ENCODE results near the gene RRP15. TPM values are rescaled to one million over a fixed set of nuclear protein-coding genes. Genes with fewer than 3 reads are reported as not detected.

RRP15 gene
- total RNA-seq, 1 donor from 2014 or later, result 28.4 TPM

- Histone ChIP-seq H4K20me1 (ENCODE audit: insufficient read depth, low read length) (peaks cover 26% of the 10 kb centered on the region), H2AFZ (ENCODE audit: low read depth, low read length) (no peak overlapping the region), H3K4me3 (ENCODE audit: insufficient read depth, low read depth, low read length) (peak overlapping the region; percentile 96), H3K4me2 (ENCODE audit: low read length) (peak overlapping the region; percentile 94), H3K27me3 (ENCODE audit: insufficient read depth, low read length) (no peaks in the 10 kb centered on the region), H3K9me3 (ENCODE audit: insufficient read depth, low read depth, low read length) (no peaks in the 10 kb centered on the region), H3K4me1 (ENCODE audit: insufficient read depth, low read length) (peaks cover 17% of the 10 kb centered on the region), H3K79me2 (ENCODE audit: insufficient read depth, low read length) (peaks cover 87% of the 10 kb centered on the region), H3K36me3 (ENCODE audit: insufficient read depth, low read length) (no peaks in the 10 kb centered on the region), H3K27ac (ENCODE audit: low read depth, low read length) (peak overlapping the region; percentile 91), H3K9ac (ENCODE audit: low read length) (peak overlapping the region; percentile 99)
- no peaks in the 10 kb centered on the region for H3K9me3 Mint-ChIP-seq (ENCODE audit: unreplicated experiment)
- H3K27ac Mint-ChIP-seq (ENCODE audit: unreplicated experiment), result peak overlapping the region; percentile 99
- H3K27me3 Mint-ChIP-seq (ENCODE audit: low read depth, unreplicated experiment), result no peaks in the 10 kb centered on the region
- TF ChIP-seq EZH2 (IDR thresholded peaks at IDR 0.05; ENCODE audit: insufficient read depth, low read length), result no peak
- TF ChIP-seq CTCF (IDR thresholded peaks at IDR 0.05; ENCODE audit: insufficient read depth, low read depth, low read length), result no peak
- H3K36me3 Mint-ChIP-seq (ENCODE audit: low read depth, unreplicated experiment), result peaks cover 17% of the 10 kb centered on the region
- FAIRE-seq (no peak), DNase-seq (ENCODE audit: low read depth) (peak; percentile 56)
- H3K4me1 Mint-ChIP-seq (ENCODE audit: low read depth, unreplicated experiment), result peaks cover 7% of the 10 kb centered on the region
- no peak overlapping the region for H3K4me3 Mint-ChIP-seq (ENCODE audit: unreplicated experiment)
These were observed 62.2 kb downstream of the RRP15 start for GRCh38 chr1:218347336-218347722.

- TF ChIP-seq EZH2 (IDR thresholded peaks at IDR 0.05; ENCODE audit: insufficient read depth, low read length) (no peak), CTCF (IDR thresholded peaks at IDR 0.05; ENCODE audit: insufficient read depth, low read depth, low read length) (no peak)
- peak overlapping the region; percentile 91 for H3K27ac ChIP-seq (ENCODE audit: low read depth, low read length)
- peaks cover 32% of the 10 kb centered on the region for H4K20me1 ChIP-seq (ENCODE audit: insufficient read depth, low read length)
- H3K4me1 Mint-ChIP-seq (ENCODE audit: low read depth, unreplicated experiment), result peaks cover 13% of the 10 kb centered on the region
- H3K36me3 Mint-ChIP-seq (ENCODE audit: low read depth, unreplicated experiment), result peaks cover 21% of the 10 kb centered on the region
- H3K9me3 ChIP-seq (ENCODE audit: insufficient read depth, low read depth, low read length), result no peaks in the 10 kb centered on the region
- H3K4me1 ChIP-seq (ENCODE audit: insufficient read depth, low read length), result peaks cover 24% of the 10 kb centered on the region
- no peak overlapping the region for H3K4me3 Mint-ChIP-seq (ENCODE audit: unreplicated experiment)
- no peaks in the 10 kb centered on the region for H3K9me3 Mint-ChIP-seq (ENCODE audit: unreplicated experiment)
- no peak for FAIRE-seq
- DNase-seq (ENCODE audit: low read depth), result peak; percentile 81
- peaks cover 4% of the 10 kb centered on the region for H3K36me3 ChIP-seq (ENCODE audit: insufficient read depth, low read length)
- H3K4me3 ChIP-seq (ENCODE audit: insufficient read depth, low read depth, low read length), result peak overlapping the region; percentile 96
- peak overlapping the region; percentile 99 for H3K9ac ChIP-seq (ENCODE audit: low read length)
- H3K27me3 Mint-ChIP-seq (ENCODE audit: low read depth, unreplicated experiment), result no peaks in the 10 kb centered on the region
- peak overlapping the region; percentile 94 for H3K4me2 ChIP-seq (ENCODE audit: low read length)
- peak overlapping the region; percentile 99 for H3K27ac Mint-ChIP-seq (ENCODE audit: unreplicated experiment)
- H3K79me2 ChIP-seq (ENCODE audit: insufficient read depth, low read length), result peaks cover 93% of the 10 kb centered on the region
- no peaks in the 10 kb centered on the region for H3K27me3 ChIP-seq (ENCODE audit: insufficient read depth, low read length)
- H2AFZ ChIP-seq (ENCODE audit: low read depth, low read length), result no peak overlapping the region
These were observed 62.9 kb downstream of the RRP15 start for GRCh38 chr1:218347723-218348627.
